GM12865 (cell line): ENCODE results near the gene ELK3.

Experiments
- DNase-seq: peaks from one replicate; pipeline ENCODE4 v3.0.0; 2010; ENCODE audit warnings: low read depth
- H3K4me3 ChIP-seq: 2 replicates; pipeline ENCODE4 v1.5.1; 2011; ENCODE audit warnings: mild to moderate bottlenecking, low read depth, low read length, control low read depth
- CTCF ChIP-seq: IDR thresholded peaks from 2 replicates; pipeline ENCODE4 v1.5.1; 2011; ENCODE audit warnings: low read length, control low read depth, low read depth, inconsistent platforms; ENCODE audit not compliant: insufficient read depth; ENCODE audit errors: missing control alignments

Gene ELK3

DNA sequence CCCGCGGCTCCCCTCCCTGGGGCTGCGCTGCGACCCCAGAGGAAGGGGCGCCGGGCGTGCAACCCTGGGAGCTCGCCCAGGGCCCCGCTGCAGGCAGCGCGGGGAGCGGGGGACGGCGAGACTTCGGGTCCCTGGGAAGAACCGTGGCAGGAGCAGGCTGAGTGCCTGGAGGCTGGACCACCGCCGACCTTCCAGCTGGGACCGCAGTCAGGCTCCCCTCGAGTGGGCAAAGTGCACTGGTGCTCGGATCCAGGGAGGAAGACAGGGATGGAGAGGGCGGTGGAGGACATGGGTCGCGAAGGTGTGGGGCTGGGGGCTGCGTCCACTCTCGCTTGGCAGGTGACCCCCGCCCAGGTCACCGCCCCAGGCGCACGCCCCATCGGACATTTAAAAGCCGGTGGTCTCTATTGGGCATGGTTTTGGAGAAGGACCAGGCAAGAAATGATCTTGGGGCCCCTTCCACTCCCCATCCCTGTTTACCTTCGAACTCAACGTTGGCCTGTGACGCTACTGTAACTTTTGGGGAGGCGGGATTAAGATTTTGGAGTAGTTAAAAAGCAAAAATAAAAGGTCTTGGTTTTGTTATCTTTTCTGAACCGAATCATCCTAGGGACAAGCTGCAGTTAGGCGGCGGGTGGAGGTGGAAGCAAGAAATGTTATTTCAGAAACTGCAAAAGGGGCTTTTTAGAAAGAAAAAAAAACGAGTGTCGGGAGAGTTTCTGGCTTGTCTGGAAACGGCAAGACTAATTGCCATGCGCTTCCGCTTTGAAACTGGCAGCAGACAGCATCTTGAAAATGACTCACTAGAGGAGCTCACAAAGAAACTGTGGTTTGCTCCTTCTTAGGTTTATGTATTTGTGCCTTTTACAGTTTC, 1.0 kb downstream of the ELK3 start:
- TF ChIP-seq CTCF: no peak
- DNase-seq: peak; percentile 92
- peak overlapping the region; percentile 70 for H3K4me3 ChIP-seq

- H3K4me3 ChIP-seq: peak overlapping the region; percentile 49
- no peak for TF ChIP-seq CTCF
- DNase-seq: no peak
Observed at GRCh38 chr12:96195845-96196451, 1.8 kb downstream of the ELK3 start.

- DNase-seq: no peak
- no peak overlapping the region for H3K4me3 ChIP-seq
- no peak for TF ChIP-seq CTCF
Observed at GRCh38 chr12:96196781-96197180, 2.6 kb downstream of the ELK3 start.

GRCh38 chr12:96197503-96198272, 3.5 kb downstream of the ELK3 start:
- no peak for TF ChIP-seq CTCF
- no peak overlapping the region for H3K4me3 ChIP-seq
- no peak for DNase-seq

DNA sequence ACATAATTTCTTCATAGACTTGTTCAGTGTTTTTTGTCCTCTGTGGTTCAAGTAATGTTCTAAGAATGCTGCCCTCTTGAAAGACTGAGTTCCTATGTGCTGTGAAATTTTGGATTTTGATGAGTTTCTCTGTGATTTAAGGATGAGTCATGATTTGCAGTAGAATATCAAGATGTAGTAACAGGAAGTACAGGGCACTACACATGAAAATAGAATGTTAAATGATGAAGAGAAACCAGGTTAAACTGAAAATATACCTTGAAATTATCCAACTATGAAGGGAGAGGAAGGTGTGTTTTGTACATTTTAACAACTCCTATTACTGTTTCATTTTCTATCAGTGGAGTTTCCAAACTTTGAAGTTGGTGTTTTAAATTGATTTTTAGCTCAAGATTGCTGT, 4.8 kb downstream of the ELK3 start:
- TF ChIP-seq CTCF: no peak
- no peak overlapping the region for H3K4me3 ChIP-seq
- DNase-seq: peak; percentile 40

DNA sequence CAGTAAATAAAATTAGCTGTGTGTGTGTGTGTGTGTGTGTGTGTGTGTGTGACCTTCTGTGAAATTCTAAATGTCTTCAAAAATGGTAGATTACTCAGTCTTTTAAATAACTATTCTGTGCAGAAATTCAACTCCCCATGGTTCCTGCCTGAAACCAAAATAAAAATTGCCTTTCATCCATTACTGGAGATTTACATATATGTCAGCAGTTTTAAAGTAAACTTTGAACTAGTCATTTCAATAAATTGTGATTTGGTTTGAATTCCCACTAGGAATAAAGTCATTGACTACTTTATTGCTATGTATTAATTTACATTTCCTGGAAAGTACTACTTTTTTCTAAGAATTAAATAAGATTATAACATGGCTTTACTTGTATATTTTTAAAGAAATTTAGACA, 5.3 kb downstream of the ELK3 start:
- TF ChIP-seq CTCF: no peak
- DNase-seq: no peak
- no peak overlapping the region for H3K4me3 ChIP-seq
